Memory B cell (primary cell): ENCODE measurements around the gene TRIM2.

Experiments
- ATAC-seq: fragments of 150-1000 bp; cut with Tn5 transposase; 2 replicates; pipeline ENCODE4 v1.10.0; 2021; ENCODE audit warnings: low read depth, mild to moderate bottlenecking, moderate library complexity
- DNase-seq, 2 donors: peaks; one replicate each; pipeline ENCODE4 v3.0.0; 2022; ENCODE audit warnings: low spot score in 2 of 2
- H3K27ac Mint-ChIP-seq: one replicate; pipeline ENCODE4 v1.8.0; 2022; ENCODE audit warnings: mild to moderate bottlenecking, moderate library complexity, mixed read lengths
- H3K27me3 Mint-ChIP-seq: one replicate; pipeline ENCODE4 v1.8.0; 2022; ENCODE audit warnings: mixed read lengths
- H3K36me3 Mint-ChIP-seq: one replicate; pipeline ENCODE4 v1.8.0; 2022; ENCODE audit warnings: mild to moderate bottlenecking, mixed read lengths
- H3K4me1 Mint-ChIP-seq: one replicate; pipeline ENCODE4 v1.8.0; 2022; ENCODE audit warnings: mixed read lengths
- H3K4me3 Mint-ChIP-seq: one replicate; pipeline ENCODE4 v1.8.0; 2022; ENCODE audit warnings: mild to moderate bottlenecking, moderate library complexity, mixed read lengths
- H3K9me3 Mint-ChIP-seq: one replicate; pipeline ENCODE4 v1.8.0; 2022; ENCODE audit warnings: mixed read lengths

The TRIM2 gene

GRCh38 chr4:153258750-153259149, 54.5 kb downstream of the TRIM2 start:
- H3K27me3 Mint-ChIP-seq: peaks cover 12% of the 10 kb centered on the region
- ATAC-seq (no peak), DNase-seq (no peak)
- no peaks in the 10 kb centered on the region for H3K9me3 Mint-ChIP-seq
- H3K27ac Mint-ChIP-seq: no peak overlapping the region
- H3K4me3 Mint-ChIP-seq: no peak overlapping the region
- H3K36me3 Mint-ChIP-seq: peaks cover 2% of the 10 kb centered on the region
- peaks cover 4% of the 10 kb centered on the region for H3K4me1 Mint-ChIP-seq

- H3K27me3 Mint-ChIP-seq: peaks cover 12% of the 10 kb centered on the region
- no peak for ATAC-seq
- H3K27ac Mint-ChIP-seq: no peak overlapping the region
- H3K36me3 Mint-ChIP-seq: peaks cover 2% of the 10 kb centered on the region
- peaks cover 4% of the 10 kb centered on the region for H3K4me1 Mint-ChIP-seq
- H3K9me3 Mint-ChIP-seq: no peaks in the 10 kb centered on the region
- H3K4me3 Mint-ChIP-seq: no peak overlapping the region
- no peak for DNase-seq
Measured at GRCh38 chr4:153259661-153260060, 55.4 kb downstream of the TRIM2 start.

- no peaks in the 10 kb centered on the region for H3K9me3 Mint-ChIP-seq
- no peak overlapping the region for H3K4me3 Mint-ChIP-seq
- H3K36me3 Mint-ChIP-seq: peaks cover 2% of the 10 kb centered on the region
- no peak overlapping the region for H3K27ac Mint-ChIP-seq
- H3K27me3 Mint-ChIP-seq: peaks cover 9% of the 10 kb centered on the region
- peaks cover 4% of the 10 kb centered on the region for H3K4me1 Mint-ChIP-seq
- DNase-seq: no peak
- no peak for ATAC-seq
Measured at GRCh38 chr4:153260132-153260531, 55.9 kb downstream of the TRIM2 start.

GRCh38 chr4:153260553-153261300, 56.5 kb downstream of the TRIM2 start:
- no peak overlapping the region for H3K27ac Mint-ChIP-seq
- DNase-seq: no peak
- H3K36me3 Mint-ChIP-seq: peaks cover 2% of the 10 kb centered on the region
- no peak overlapping the region for H3K4me3 Mint-ChIP-seq
- no peaks in the 10 kb centered on the region for H3K9me3 Mint-ChIP-seq
- peaks cover 4% of the 10 kb centered on the region for H3K4me1 Mint-ChIP-seq
- H3K27me3 Mint-ChIP-seq: peaks cover 6% of the 10 kb centered on the region
- ATAC-seq: no peak

- peaks cover 4% of the 10 kb centered on the region for H3K27me3 Mint-ChIP-seq
Measured at GRCh38 chr4:153261461-153261860, 57.2 kb downstream of the TRIM2 start.

GRCh38 chr4:153261914-153262313, 57.7 kb downstream of the TRIM2 start:
- DNase-seq: no peak
- H3K4me3 Mint-ChIP-seq: no peak overlapping the region
- ATAC-seq: no peak
- no peak overlapping the region for H3K27ac Mint-ChIP-seq
- H3K9me3 Mint-ChIP-seq: no peaks in the 10 kb centered on the region
- peaks cover 4% of the 10 kb centered on the region for H3K27me3 Mint-ChIP-seq
- peaks cover 4% of the 10 kb centered on the region for H3K4me1 Mint-ChIP-seq
- peaks cover 2% of the 10 kb centered on the region for H3K36me3 Mint-ChIP-seq

More at GRCh38 chr4:153261461-153261860, 57.2 kb downstream of the TRIM2 start:
- H3K9me3 Mint-ChIP-seq: no peaks in the 10 kb centered on the region
- H3K4me1 Mint-ChIP-seq: peaks cover 4% of the 10 kb centered on the region
- no peak for ATAC-seq
- peaks cover 2% of the 10 kb centered on the region for H3K36me3 Mint-ChIP-seq
- DNase-seq: no peak
- no peak overlapping the region for H3K4me3 Mint-ChIP-seq
- no peak overlapping the region for H3K27ac Mint-ChIP-seq

GRCh38 chr4:153265306-153266047, 61.2 kb downstream of the TRIM2 start:
- peaks cover 2% of the 10 kb centered on the region for H3K27me3 Mint-ChIP-seq
- no peak overlapping the region for H3K27ac Mint-ChIP-seq
- H3K4me3 Mint-ChIP-seq: no peak overlapping the region
- peaks cover 2% of the 10 kb centered on the region for H3K4me1 Mint-ChIP-seq
- peaks cover 4% of the 10 kb centered on the region for H3K36me3 Mint-ChIP-seq
- ATAC-seq (no peak), DNase-seq (no peak)
- no peaks in the 10 kb centered on the region for H3K9me3 Mint-ChIP-seq

- no peaks in the 10 kb centered on the region for H3K4me1 Mint-ChIP-seq
- H3K27ac Mint-ChIP-seq: no peak overlapping the region
- DNase-seq (no peak), ATAC-seq (no peak)
- H3K4me3 Mint-ChIP-seq: no peak overlapping the region
- no peaks in the 10 kb centered on the region for H3K9me3 Mint-ChIP-seq
- no peaks in the 10 kb centered on the region for H3K27me3 Mint-ChIP-seq
- H3K36me3 Mint-ChIP-seq: peaks cover 3% of the 10 kb centered on the region
Measured at GRCh38 chr4:153266988-153267387, 62.7 kb downstream of the TRIM2 start.

- no peaks in the 10 kb centered on the region for H3K27me3 Mint-ChIP-seq
- no peak for ATAC-seq
- no peak overlapping the region for H3K27ac Mint-ChIP-seq
- H3K36me3 Mint-ChIP-seq: peaks cover 2% of the 10 kb centered on the region
- H3K4me3 Mint-ChIP-seq: no peak overlapping the region
- no peaks in the 10 kb centered on the region for H3K4me1 Mint-ChIP-seq
- H3K9me3 Mint-ChIP-seq: no peaks in the 10 kb centered on the region
- DNase-seq: no peak
Measured at GRCh38 chr4:153267890-153268289, 63.6 kb downstream of the TRIM2 start.

GRCh38 chr4:153268295-153268694, 64.1 kb downstream of the TRIM2 start:
- ATAC-seq (no peak), DNase-seq (no peak)
- H3K9me3 Mint-ChIP-seq: no peaks in the 10 kb centered on the region
- H3K27ac Mint-ChIP-seq: no peak overlapping the region
- H3K27me3 Mint-ChIP-seq: no peaks in the 10 kb centered on the region
- no peak overlapping the region for H3K4me3 Mint-ChIP-seq
- H3K4me1 Mint-ChIP-seq: no peaks in the 10 kb centered on the region
- peaks cover 2% of the 10 kb centered on the region for H3K36me3 Mint-ChIP-seq

- peaks cover 2% of the 10 kb centered on the region for H3K36me3 Mint-ChIP-seq
- H3K4me3 Mint-ChIP-seq: no peak overlapping the region
- H3K27me3 Mint-ChIP-seq: peaks cover 4% of the 10 kb centered on the region
- ATAC-seq (no peak), DNase-seq (no peak)
- no peak overlapping the region for H3K27ac Mint-ChIP-seq
- no peaks in the 10 kb centered on the region for H3K4me1 Mint-ChIP-seq
- no peaks in the 10 kb centered on the region for H3K9me3 Mint-ChIP-seq
Measured at GRCh38 chr4:153269218-153269990, 65.2 kb downstream of the TRIM2 start.

- peaks cover 3% of the 10 kb centered on the region for H3K36me3 Mint-ChIP-seq
- H3K9me3 Mint-ChIP-seq: no peaks in the 10 kb centered on the region
- no peak overlapping the region for H3K4me3 Mint-ChIP-seq
- DNase-seq (no peak), ATAC-seq (no peak)
- H3K27ac Mint-ChIP-seq: no peak overlapping the region
- H3K4me1 Mint-ChIP-seq: no peaks in the 10 kb centered on the region
- peaks cover 4% of the 10 kb centered on the region for H3K27me3 Mint-ChIP-seq
Measured at GRCh38 chr4:153270361-153270760, 66.1 kb downstream of the TRIM2 start.

GRCh38 chr4:153271820-153272219, 67.6 kb downstream of the TRIM2 start:
- Mint-ChIP-seq H3K9me3 (no peaks in the 10 kb centered on the region), H3K27me3 (peaks cover 4% of the 10 kb centered on the region), H3K27ac (no peak overlapping the region), H3K36me3 (peaks cover 3% of the 10 kb centered on the region), H3K4me3 (no peak overlapping the region), H3K4me1 (no peaks in the 10 kb centered on the region)
- ATAC-seq: no peak
- no peak for DNase-seq

- Mint-ChIP-seq H3K36me3 (peaks cover 2% of the 10 kb centered on the region), H3K27me3 (peaks cover 4% of the 10 kb centered on the region), H3K4me1 (no peaks in the 10 kb centered on the region), H3K4me3 (no peak overlapping the region), H3K27ac (no peak overlapping the region), H3K9me3 (no peaks in the 10 kb centered on the region)
- no peak for DNase-seq
- ATAC-seq: no peak
Measured at GRCh38 chr4:153273751-153274150, 69.5 kb downstream of the TRIM2 start.
